HG03280 (cell line): ENCODE measurements around the gene ST6GAL1.
"Not testable (repeated sequence)": the region's sequence is repeated elsewhere in the genome, so short reads cannot be mapped to it uniquely, and the experiment has no call there.

ENCODE experiments used
- ATAC-seq: cut with Tn5 transposase; IDR thresholded peaks from one replicate; pipeline ENCODE4 v1.9.1; 2021; ENCODE audit warnings: mild to moderate bottlenecking, moderate library complexity; ENCODE audit not compliant: unreplicated experiment

ST6GAL1 gene

DNA sequence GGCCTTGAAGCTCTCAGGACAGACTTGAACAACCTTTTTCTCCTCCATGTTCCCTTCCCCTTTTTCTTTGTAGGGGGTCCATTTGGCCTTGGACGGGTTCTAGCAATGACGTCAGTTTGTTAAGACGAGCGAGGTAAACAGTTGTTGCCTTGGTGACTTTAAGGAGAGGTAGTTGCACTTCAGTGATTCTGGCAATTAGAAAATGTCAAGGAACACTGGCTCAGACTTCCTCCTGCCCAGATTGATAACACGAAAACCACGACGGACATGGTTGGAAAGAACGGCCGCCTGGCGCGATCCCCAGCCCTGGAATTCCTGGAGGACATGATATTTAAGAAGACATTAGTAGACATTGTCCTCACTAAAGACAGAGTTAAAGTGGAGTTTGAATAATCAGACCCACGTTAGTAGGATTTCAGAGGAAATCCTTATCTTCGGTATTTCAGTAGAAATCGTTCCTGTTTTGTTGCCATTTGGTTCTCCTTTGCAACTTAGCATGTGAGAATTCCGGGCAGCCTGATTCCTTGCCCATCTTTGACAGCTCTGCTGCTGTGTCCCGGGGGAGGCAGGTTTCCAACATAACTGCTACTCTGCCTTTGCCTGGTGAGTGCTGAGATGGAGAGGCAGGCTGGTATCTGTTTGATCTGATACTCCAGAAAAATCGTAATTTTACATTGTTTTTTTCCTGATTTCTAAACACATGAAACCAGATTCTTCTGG, 87.3 kb downstream of the ST6GAL1 start:
- ATAC-seq: no peak

DNA sequence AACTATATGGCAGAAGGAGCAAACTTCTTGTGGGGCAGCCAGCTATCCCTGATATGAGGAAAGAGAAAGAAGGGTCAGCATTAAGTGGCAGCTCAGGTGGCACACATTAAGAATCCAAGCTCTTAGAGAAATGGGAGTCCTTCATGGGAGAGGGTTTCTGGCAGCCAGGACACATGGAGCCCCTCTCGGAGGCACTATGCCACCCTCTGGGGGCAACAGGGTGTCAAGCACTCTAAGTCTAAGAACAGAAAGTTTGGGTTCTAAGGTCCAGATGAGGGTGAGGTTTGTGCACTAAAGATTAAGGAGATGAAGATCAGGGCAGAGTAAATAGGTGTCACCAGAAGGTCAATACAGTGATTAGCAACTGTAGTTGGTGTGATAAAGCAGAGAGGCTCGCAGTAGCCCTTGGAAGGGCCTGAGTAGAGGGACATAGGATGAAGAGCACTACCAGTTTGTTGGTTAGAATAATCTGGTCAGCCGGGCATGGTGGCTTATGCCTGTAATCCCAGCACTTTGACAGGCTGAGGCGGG, 89.3 kb downstream of the ST6GAL1 start:
- ATAC-seq: no peak

DNA sequence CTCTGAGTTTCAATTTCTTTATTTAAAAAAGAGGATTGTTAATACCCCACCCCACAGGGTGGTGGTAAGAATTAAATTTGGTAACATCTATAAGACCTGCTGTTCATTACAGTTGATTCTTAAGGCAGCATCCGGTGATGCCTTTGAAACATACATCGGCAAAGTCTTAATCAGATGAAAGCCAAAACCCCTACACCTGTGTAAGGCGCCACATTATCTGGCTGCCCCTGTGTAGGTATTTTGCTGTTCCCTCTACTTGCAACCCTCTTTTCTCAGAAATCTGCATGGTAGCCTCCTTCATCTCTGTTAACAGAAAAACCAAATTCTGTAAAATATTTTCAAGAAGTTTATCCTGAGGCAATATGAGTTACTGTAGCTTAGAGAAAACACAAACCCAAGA, 90.0 kb downstream of the ST6GAL1 start:
- ATAC-seq: no peak

DNA sequence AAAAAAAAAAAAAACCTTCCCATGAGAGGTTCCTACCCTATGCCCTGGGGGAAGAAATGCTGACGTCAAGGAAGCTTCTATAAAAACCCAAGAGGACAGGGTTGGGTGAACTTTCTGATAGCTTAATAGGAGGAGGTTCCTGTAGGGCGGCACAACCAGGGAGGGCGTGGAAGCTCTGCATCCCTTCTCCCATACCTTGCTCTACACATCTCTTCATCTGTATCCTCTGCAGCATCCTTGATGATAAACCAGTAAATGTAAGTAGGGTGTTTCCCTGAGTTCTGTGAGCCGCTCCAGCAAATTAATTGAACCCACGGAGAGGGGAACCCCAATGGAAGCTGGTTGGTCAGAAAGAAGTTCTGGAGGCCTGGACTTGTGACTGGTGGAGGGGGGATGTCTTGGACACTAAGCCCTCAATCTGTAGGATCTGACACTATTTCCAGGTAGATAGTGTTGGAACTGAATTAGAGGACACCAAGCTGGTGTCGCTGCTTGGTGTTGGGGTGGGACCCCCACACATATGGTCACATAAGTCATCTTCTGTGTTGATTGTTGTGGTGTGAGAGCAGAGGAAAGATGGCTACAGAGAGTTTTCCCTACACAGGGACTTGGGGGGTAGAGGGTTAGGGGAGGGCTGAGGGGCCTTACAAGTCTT, 91.5 kb downstream of the ST6GAL1 start:
- peak; percentile 41 for ATAC-seq

DNA sequence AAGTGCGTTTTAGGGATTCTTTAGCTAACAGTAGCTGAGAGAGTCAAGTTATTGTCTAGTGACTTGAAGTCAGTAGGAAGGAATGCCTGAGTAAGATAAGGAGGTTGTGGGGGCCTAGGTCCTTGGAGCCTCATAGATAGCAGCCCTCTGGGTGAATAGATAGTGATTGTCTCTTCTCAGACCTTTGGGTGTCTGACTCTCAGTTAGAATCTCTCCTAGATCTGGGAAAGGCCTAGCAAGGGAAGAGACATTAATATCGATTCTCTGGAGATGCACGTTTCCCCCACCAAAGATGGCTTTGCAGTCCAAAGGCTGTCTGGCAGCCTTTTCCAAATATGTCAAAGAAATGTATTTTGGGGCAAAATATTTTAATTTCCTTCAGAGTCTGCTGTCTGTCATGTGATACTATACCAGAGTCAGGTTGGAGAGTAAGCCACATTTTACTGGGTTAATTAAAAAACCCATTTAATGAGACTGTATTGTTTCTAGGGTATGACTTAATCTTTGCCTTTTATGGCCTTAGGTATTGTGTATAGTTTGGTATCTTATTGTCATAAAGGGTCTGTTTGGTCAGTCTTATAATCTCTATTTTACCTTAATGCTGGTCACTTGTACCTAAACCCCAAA, 92.2 kb downstream of the ST6GAL1 start:
- no peak for ATAC-seq

DNA sequence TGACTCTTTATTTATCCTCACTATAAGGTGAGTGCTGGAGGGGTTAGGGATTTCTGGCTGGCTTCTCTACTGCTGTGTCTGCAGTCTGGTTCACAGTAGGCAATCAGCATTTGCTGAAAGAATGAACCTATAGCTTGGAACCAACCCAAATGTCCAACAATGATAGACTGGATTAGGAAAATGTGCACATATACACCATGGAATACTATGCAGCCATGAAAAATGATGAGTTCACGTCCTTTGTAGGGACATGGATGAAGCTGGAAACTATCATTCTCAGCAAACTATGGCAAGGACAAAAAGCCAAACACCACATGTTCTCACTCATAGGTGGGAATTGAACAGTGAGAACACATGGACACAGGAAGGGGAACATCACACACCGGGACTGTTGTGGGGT, 93.0 kb downstream of the ST6GAL1 start:
- not testable (repeated sequence) for ATAC-seq

DNA sequence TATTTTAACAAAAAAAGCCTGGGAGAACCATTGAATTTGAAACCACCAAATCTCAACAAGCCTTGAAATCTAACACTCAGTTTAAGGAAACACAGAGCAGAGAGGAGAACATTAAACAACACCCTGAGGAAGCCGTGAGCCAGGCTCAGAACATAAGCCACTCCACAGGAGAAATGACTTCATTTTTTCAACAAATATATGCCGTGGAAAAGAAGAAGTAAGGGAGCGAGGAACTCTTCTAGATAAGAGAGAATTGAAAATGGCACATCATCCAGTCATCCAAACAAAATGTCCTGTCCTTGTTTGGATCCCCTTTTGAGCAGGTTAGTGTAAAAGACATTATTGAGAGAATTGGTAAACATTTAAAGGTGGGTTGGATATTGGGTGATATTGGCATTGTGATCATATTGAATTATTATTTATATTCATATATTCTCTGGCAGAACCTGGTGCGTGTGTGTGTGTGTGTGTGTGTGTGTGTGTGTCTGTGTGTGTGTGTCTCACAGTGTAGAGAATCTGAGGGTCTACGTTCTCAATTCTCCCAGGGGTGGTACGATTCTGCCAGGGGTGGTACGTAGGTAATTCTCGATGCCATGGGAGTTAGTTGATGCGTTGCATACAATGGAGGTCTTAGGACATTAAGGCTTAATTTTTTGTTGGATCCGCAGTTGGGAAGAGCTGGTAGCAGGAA, 94.4 kb downstream of the ST6GAL1 start:
- no peak for ATAC-seq

DNA sequence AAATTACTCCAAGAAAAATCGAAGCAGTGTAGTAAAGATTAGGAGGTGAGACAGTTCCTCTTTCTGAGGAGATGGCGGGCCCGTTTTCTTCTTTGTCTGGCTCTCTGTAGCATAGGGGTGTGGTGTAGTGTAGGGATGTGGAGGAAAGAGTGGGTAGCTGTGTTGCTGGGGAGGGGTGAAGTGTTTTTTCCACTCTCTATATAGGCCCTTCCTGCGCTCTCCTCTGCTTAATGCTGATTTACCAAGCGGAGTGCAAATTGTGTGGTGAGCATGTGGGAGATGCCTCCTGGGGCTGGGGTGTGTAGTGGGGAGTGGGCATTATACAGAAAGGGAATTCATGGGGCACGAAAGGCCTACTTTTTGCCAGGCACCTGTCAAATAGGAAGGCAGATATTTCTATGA, 94.9 kb downstream of the ST6GAL1 start:
- peak; percentile 26 for ATAC-seq

DNA sequence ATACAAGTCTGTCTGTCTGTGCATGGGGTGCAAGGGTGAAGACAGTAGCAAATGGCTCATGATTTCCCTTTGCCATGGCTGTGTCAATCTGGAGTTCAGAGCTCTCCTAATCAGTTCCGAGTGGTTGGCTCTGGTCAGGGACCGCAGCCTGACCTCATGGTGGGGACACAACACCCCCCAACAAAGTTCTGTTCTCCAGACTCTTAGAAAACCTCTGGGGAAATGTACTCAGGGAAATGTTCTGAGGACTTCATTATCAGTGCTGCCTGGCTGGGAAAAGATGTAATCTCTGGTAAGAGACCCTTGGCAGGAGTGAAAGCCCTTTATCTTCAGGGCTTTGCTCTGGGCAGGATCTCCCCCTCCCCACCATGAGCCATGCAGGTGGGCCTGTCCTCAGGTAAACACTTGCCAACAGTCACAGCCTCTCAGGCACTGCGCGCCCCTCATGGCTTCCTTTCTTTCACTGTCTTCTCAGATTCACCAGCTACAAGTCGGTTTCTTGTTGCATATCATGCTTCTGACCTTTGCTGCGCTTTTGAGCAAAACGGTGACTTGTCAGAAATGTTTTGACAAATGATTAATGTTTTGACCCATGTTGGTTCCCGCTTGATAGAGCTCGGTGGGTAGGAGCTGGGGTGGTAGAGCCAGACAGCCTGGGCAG, 95.5 kb downstream of the ST6GAL1 start:
- peak; percentile 11 for ATAC-seq

DNA sequence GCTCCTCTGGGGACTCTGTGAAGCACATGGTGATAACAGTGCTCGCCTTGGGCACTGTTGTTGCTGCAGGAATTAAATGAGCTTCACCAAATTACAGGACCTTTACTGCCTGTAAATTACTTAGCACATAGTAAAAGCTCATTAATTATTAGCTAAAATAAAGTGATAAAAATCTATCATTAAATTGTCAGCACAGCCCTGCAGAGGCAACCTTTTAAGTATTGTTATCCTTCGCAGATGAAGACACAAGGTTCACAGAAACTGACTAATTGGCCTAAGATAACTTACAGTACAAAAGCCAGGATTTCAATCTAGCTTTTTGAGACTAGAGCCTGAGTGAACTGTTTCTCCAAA, 96.0 kb downstream of the ST6GAL1 start:
- no peak for ATAC-seq

DNA sequence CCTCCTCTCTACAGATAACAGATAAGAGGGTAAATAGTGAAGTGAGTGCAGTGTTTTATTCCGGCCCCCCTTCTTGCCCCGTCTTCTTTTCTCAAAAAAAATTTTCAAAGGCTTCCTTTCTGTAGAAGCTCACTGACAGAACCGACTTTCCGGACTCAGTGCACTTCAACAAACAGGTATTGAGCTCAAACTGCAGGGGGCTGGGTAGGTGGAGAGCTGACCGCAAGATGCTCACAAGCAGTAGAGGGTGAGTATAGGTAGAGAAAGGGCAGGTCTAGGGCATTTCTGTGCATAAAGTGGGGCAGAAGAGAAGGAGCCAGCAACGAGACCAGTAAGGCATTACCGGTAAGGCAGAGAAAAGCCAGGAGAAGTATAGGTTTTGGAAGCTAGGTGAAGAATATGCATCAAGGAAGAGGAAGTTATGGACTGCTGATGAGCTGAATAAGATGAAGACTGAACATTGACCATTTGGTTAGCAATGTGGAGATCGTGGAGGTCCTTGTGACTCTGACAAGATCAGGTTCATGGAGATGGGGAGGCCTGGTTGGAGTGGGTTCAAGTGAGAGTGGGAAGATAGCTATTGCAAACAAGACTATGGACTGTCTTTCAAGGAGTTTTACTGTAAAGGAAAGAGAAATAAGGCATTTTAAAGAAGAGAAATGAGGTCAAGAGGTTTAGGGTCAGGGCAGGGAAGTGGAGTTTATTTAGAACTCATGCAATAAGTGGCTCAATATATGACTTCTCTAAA, 97.4 kb downstream of the ST6GAL1 start:
- peak; percentile 32 for ATAC-seq

DNA sequence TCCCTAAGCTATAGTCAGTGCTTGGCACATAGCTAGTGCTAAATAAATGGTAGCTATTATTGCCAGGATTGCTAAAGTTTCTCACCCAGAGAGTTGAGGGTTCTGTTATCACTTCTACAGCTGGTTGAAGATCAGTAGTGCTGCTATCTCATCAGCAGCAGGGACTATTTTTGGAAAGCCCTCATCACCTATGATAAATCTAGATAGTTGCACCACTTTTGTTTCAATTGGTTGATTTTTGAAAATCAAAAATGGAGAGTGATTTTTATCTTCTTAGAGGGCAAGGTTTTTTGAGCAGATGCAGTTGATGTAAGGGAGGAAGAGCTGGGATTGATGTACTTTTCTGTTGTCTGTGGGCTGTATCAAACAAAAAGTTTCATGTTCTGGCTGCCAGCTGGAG, 101.6 kb downstream of the ST6GAL1 start:
- ATAC-seq: no peak

DNA sequence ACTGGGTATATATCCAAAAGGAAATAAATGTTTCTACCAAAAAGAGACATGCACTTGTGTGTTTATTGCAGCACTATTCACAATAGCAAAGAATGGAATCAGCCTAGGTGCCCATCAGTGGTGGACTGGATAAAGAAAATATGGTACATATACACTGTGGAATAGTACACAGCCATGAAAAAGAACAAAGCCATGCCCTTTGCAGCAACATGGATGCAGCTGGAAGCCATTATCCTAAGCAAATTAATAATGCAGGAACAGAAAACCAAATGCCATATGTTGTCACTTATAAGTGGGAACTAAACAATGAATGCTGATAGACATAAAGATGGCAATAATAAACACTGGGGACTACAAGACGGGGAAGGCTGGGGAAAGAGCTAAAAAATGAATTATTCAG, 106.1 kb downstream of the ST6GAL1 start:
- no peak for ATAC-seq

DNA sequence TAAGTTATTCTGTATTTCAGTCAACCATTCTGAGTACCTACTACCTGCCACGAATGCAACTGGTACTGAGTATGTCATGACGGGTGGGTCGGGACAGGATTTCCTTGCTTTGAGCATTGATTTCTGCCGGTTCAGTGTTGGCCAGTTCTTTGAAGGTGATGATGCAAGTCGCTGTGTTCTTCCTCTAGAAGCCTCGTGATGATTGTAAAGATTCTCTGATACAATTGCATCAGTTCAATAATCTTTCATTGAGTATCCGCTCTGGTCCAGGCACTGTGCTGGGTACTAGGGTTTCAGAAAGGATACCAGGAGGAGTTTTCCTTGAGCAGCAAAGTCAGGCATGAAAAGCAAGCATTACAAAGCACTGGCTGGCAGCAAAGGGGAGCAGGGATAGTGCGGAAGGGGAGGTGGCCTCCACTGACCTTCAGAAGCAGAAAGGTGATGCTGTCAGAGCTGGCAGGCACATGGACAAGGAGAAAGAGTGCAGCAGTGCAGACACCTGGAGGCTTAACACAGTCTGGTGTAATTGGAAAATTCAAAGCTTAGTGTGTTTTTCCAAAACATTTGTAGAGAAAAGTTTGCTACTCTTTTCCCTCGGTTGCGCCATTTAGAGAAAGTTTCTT, 108.9 kb downstream of the ST6GAL1 start:
- no peak for ATAC-seq

DNA sequence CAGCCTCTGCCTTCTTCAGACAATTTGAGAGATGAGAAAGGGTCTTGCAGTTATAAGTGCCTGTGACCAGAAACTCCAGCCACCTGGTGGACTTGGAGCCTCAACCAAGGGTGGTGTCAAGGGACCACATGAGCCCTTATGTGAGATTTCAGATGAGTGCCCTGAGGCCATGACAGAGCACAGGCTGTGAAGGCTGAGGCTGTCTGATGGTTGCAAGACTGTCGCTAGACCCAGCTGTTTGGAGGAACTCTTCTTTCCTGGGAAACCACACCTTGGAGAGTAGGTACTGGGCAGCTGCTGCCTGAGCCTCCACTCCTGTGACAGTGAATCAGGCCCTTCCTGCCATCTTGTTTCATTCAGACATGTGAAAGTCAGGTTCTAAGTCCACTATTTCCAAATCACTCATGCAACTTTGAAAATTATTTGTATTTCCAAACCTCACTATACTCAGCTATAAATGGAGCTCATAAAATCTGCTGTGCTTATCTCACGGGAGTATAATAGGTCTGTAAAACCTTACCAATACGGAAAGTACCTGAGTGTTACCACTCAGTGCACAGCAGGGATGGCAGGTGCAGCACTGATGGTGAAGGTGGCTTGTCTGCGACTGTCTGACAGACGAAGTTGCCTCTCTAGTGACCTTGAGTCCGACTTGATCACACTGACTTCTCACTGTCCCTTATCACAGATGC, 109.5 kb downstream of the ST6GAL1 start:
- no peak for ATAC-seq

DNA sequence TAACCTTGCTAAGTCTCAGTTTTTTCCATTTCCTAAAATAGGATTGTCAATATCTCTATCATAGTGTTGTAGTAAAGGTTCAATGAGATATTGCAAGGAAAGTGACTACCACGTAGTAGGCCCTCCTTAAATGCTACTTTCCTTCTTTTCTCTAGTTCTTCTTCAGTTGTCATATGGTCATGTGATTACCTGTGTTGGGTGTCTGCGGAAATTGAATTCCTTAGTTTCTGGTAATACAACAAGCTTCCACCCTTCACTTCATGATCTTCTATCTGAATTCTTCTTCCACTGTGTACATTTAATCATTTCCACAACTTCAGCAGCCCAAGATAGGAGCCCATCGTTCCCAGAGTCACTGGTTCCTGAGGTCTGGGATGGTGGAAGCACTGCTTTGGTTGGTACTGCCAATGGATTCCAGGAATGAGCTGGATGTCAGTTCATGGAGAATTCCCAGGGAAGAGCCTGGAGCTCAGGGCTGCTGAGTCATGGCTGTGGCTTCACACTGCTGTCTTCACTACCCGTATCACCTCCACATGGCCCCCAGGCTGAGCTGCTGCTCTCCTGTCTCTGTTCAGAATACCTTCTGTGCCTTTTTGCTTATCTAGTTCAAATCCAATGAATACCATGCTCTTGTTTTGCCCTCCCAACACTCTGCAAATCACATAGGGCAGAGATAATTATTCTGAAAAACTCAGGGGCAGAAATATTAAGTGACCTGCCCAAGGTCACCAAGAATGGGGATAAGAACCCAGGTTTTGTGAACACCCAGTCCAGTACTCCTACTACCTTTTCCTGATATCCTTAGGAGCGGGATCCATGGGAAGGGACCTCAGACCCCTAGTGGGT, 110.4 kb downstream of the ST6GAL1 start:
- ATAC-seq: no peak

DNA sequence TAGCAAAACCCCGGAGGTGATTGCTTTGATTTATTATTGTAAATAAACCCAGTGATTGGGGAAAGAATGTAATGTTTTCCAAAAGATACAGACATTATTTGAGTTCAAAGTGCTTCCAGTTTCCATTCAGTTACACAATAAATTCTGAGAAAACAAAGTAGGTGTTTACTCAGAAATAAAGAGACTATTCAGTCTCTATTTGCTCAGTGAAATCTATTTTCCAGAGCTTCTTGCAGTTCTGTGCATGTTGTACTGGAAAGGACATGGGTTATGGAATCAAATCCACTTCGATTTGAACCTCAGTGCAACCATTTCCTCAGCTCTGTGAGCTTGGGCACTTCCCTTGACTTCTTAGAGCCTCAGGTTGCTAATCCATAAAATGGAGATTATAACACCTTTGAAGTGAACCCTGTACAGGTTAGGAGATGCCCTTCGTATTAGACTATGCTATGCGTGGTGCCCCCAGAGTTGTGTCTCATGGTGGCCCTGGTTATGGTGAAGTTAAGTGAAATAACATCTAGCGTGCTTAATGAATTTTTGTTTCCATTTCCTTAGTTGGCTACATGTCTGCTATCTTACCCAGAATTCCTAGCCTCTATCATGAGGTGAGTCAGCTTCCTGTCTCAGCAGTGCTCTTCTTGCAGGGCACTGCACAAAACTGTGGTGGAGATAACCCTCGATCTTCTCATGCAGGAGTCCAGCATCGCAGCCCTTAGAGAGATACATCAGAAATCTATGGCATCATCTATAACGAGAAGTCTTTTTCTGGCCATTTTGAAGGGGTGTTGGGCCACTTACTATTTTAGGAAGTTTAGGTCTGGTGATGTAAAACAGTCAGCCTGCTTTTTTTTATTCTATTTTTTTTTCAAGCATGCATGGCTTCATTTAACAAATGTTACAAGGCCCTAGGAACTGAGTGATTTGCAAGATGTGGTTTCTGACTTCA, 111.3 kb downstream of the ST6GAL1 start:
- peak; percentile 36 for ATAC-seq
